HepG2 (cell line): ENCODE results near the gene PKIG. TPM values are rescaled to one million over a fixed set of nuclear protein-coding genes. Genes with fewer than 3 reads are reported as not detected.
A peak's percentile ranks its signal among the peaks of the same experiment; 100 is the strongest.

Experiments used
- DMAP1 ChIP-seq: IDR thresholded peaks from 2 replicates; pipeline ENCODE4 v1.6.1; 2016
- EP300 ChIP-seq, 3 experiments: sonication (generic) in 1 of 3; formaldehyde crosslinking in 1 of 3; IDR thresholded peaks; 2 replicates each; pipeline versions ENCODE4 v1.5.1 to v1.6.1; 2011 to 2020; ENCODE audit warnings: low read depth in 2 of 3, low read length in 2 of 3, borderline replicate concordance in 1 of 3, improper control_type of control experiment in 1 of 3, mild to moderate bottlenecking in 1 of 3, missing genetic modification reagents in 1 of 3, moderate library complexity in 1 of 3
- HNRNPH1 ChIP-seq: fragments of 200-400 bp; formaldehyde crosslinking; optimal IDR thresholded peaks from 2 replicates; pipeline ENCODE3; 2017; ENCODE audit warnings: mild to moderate bottlenecking, low read depth, low read length
- MIXL1 ChIP-seq: IDR thresholded peaks from 2 replicates; pipeline ENCODE4 v1.6.1; 2016
- NFRKB ChIP-seq: fragments of 450-650 bp; IDR thresholded peaks from 2 replicates; pipeline ENCODE4 v1.6.1; 2017
- SAFB2 ChIP-seq: sonication (generic); formaldehyde crosslinking; IDR thresholded peaks from 2 replicates; pipeline ENCODE4 v1.5.1; 2020; ENCODE audit warnings: missing genetic modification reagents, low read depth, mild to moderate bottlenecking, borderline replicate concordance
- SOX6 ChIP-seq, 2 experiments: fragments of 450-650 bp in 1 of 2; sonication (generic) in 1 of 2; formaldehyde crosslinking in 1 of 2; IDR thresholded peaks; 2 replicates each; pipeline versions ENCODE4 v1.4.0 to v1.6.1; 2017 to 2020; ENCODE audit warnings: antibody characterized with exemption in 1 of 2, mild to moderate bottlenecking in 1 of 2, missing genetic modification reagents in 1 of 2
- TBL1XR1 ChIP-seq: fragments of 150-350 bp; IDR thresholded peaks from 2 replicates; pipeline ENCODE4 v1.6.1; 2014; ENCODE audit warnings: borderline replicate concordance, low read length; ENCODE audit not compliant: partially characterized antibody
- ZKSCAN5 ChIP-seq: sonication (generic); formaldehyde crosslinking; IDR thresholded peaks from 2 replicates; pipeline ENCODE4 v1.5.1; 2020; ENCODE audit warnings: mild to moderate bottlenecking, missing genetic modification reagents
- ZNF180 ChIP-seq: sonication (generic); formaldehyde crosslinking; IDR thresholded peaks from 2 replicates; pipeline ENCODE4 v1.4.0; 2020; ENCODE audit warnings: low read depth, missing genetic modification reagents, borderline replicate concordance
- ZNF296 ChIP-seq: sonication (generic); formaldehyde crosslinking; conservative IDR thresholded peaks from 2 replicates; pipeline ENCODE4 v1.5.0; 2020; ENCODE audit warnings: mild to moderate bottlenecking, missing genetic modification reagents
- ZNF333 ChIP-seq: sonication (generic); formaldehyde crosslinking; IDR thresholded peaks from 2 replicates; pipeline ENCODE4 v1.4.0; 2020; ENCODE audit warnings: mild to moderate bottlenecking, missing genetic modification reagents, borderline replicate concordance
- ZNF570 ChIP-seq: sonication (generic); formaldehyde crosslinking; IDR thresholded peaks from 2 replicates; pipeline ENCODE4 v1.4.0; 2020; ENCODE audit warnings: mild to moderate bottlenecking, missing genetic modification reagents, borderline replicate concordance
- ZNF746 ChIP-seq: sonication (generic); formaldehyde crosslinking; IDR thresholded peaks from 2 replicates; pipeline ENCODE4 v1.8.0; 2022; ENCODE audit warnings: mild to moderate bottlenecking, missing genetic modification reagents
- ZNF788 ChIP-seq: sonication (generic); formaldehyde crosslinking; IDR thresholded peaks from 2 replicates; pipeline ENCODE4 v1.5.0; 2020; ENCODE audit warnings: mild to moderate bottlenecking, missing genetic modification reagents, borderline replicate concordance
- polyA plus RNA-seq, 8 experiments: library from polyadenylated mRNA; depleted of rRNA in 3 of 8; stranded (reverse) in 7 of 8; unstranded in 1 of 8; fragments of >200 nt; fragmentation: Illumina TruSeq in 4 of 8; extraction: Trizol in 4 of 8; gene quantifications; 2 replicates each; pipeline versions ENCODE4 v1.2.1 to v1.2.3, GENCODE V29; 2011 to 2016; ENCODE audit warnings: low read depth in 4 of 8, missing spikeins in 1 of 8, mixed read lengths in 1 of 8; ENCODE audit not compliant: insufficient read depth in 1 of 8
- total RNA-seq, 5 experiments: library from RNA; depleted of rRNA; stranded (reverse); fragments of >200 nt; fragmentation: Illumina TruSeq; extraction: Trizol; gene quantifications; 2 replicates each; pipeline ENCODE4 v1.2.3, GENCODE V29; 2016; ENCODE audit warnings: low read depth in 1 of 5
- TF ChIP-seq, protein P1 (sequence below): fragments of 450-650 bp; IDR thresholded peaks from 2 replicates; pipeline ENCODE4 v1.6.1; 2016
- TF ChIP-seq, protein P2 (sequence below): sonication (generic); formaldehyde crosslinking; IDR thresholded peaks from 2 replicates; pipeline ENCODE4 v1.5.0; 2020; ENCODE audit warnings: mild to moderate bottlenecking, missing genetic modification reagents, moderate library complexity
- TF ChIP-seq, protein P3 (sequence below): sonication (generic); formaldehyde crosslinking; conservative IDR thresholded peaks from 2 replicates; pipeline ENCODE4 v1.4.0; 2020; ENCODE audit warnings: missing genetic modification reagents
- TF ChIP-seq, protein P4 (sequence below), 2 experiments: sonication (generic) in 1 of 2; formaldehyde crosslinking in 1 of 2; IDR thresholded peaks; 2 replicates each; pipeline versions ENCODE4 v1.4.0 to v1.6.1; 2018 to 2020; ENCODE audit warnings: missing genetic modification reagents in 2 of 2, borderline replicate concordance in 1 of 2, low read depth in 1 of 2, mild to moderate bottlenecking in 1 of 2, missing biosample characterization in 1 of 2
- TF ChIP-seq, protein P5 (sequence below): sonication (generic); formaldehyde crosslinking; IDR thresholded peaks from 2 replicates; pipeline ENCODE4 v1.4.0; 2020; ENCODE audit warnings: mild to moderate bottlenecking, missing genetic modification reagents

The PKIG gene
- total and polyA plus RNA-seq, 2 of the 13 experiments (the other 11 are each of a cell fraction or from before 2014, with no cell fraction given): 30.8 to 44.5 TPM

DNA sequence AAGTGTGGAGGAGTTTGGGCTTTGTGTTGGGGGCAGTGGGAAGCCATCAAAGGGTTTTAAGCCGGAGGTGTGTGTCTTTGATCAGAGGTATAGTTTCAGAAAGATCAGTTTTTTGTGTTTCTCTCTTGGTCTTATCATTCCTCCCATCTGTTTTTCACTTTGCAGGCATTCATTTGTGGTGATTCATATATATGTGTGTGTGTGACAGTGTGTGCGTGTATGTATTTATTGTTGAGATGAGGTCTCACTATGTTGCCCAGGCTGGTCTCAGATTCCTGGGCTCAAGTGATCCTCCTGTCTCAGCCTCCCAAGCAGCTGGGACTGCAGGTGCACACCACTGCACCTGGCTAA lies 49.4 kb upstream of the PKIG start (continued):
- TF ChIP-seq ZNF180: no peak
- TF ChIP-seq, protein P1, sequence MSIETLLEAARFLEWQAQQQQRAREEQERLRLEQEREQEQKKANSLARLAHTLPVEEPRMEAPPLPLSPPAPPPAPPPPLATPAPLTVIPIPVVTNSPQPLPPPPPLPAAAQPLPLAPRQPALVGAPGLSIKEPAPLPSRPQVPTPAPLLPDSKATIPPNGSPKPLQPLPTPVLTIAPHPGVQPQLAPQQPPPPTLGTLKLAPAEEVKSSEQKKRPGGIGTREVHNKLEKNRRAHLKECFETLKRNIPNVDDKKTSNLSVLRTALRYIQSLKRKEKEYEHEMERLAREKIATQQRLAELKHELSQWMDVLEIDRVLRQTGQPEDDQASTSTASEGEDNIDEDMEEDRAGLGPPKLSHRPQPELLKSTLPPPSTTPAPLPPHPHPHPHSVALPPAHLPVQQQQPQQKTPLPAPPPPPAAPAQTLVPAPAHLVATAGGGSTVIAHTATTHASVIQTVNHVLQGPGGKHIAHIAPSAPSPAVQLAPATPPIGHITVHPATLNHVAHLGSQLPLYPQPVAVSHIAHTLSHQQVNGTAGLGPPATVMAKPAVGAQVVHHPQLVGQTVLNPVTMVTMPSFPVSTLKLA: no peak
- TF ChIP-seq, protein P2, sequence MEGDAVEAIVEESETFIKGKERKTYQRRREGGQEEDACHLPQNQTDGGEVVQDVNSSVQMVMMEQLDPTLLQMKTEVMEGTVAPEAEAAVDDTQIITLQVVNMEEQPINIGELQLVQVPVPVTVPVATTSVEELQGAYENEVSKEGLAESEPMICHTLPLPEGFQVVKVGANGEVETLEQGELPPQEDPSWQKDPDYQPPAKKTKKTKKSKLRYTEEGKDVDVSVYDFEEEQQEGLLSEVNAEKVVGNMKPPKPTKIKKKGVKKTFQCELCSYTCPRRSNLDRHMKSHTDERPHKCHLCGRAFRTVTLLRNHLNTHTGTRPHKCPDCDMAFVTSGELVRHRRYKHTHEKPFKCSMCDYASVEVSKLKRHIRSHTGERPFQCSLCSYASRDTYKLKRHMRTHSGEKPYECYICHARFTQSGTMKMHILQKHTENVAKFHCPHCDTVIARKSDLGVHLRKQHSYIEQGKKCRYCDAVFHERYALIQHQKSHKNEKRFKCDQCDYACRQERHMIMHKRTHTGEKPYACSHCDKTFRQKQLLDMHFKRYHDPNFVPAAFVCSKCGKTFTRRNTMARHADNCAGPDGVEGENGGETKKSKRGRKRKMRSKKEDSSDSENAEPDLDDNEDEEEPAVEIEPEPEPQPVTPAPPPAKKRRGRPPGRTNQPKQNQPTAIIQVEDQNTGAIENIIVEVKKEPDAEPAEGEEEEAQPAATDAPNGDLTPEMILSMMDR: no peak
- TF ChIP-seq EP300 (IDR thresholded peaks at IDR 0.05; ENCODE audit: low read depth in 2 of 2, low read length in 2 of 2): peak in 1 of 2 experiments; percentile 23; a peak in 1 of 4 replicates
- no peak for TF ChIP-seq EP300 (CRISPR knock-in tag; IDR thresholded peaks at IDR 0.05; ENCODE audit: borderline replicate concordance)
- TF ChIP-seq, protein P3, sequence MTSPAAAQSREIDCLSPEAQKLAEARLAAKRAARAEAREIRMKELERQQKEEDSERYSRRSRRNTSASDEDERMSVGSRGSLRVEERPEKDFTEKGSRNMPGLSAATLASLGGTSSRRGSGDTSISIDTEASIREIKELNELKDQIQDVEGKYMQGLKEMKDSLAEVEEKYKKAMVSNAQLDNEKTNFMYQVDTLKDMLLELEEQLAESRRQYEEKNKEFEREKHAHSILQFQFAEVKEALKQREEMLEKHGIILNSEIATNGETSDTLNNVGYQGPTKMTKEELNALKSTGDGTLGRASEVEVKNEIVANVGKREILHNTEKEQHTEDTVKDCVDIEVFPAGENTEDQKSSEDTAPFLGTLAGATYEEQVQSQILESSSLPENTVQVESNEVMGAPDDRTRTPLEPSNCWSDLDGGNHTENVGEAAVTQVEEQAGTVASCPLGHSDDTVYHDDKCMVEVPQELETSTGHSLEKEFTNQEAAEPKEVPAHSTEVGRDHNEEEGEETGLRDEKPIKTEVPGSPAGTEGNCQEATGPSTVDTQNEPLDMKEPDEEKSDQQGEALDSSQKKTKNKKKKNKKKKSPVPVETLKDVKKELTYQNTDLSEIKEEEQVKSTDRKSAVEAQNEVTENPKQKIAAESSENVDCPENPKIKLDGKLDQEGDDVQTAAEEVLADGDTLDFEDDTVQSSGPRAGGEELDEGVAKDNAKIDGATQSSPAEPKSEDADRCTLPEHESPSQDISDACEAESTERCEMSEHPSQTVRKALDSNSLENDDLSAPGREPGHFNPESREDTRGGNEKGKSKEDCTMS (CRISPR knock-in tag): no peak
- TF ChIP-seq, protein P4, sequence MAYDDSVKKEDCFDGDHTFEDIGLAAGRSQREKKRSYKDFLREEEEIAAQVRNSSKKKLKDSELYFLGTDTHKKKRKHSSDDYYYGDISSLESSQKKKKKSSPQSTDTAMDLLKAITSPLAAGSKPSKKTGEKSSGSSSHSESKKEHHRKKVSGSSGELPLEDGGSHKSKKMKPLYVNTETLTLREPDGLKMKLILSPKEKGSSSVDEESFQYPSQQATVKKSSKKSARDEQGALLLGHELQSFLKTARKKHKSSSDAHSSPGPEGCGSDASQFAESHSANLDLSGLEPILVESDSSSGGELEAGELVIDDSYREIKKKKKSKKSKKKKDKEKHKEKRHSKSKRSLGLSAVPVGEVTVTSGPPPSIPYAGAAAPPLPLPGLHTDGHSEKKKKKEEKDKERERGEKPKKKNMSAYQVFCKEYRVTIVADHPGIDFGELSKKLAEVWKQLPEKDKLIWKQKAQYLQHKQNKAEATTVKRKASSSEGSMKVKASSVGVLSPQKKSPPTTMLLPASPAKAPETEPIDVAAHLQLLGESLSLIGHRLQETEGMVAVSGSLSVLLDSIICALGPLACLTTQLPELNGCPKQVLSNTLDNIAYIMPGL (CRISPR knock-in tag; IDR thresholded peaks at IDR 0.05; ENCODE audit: borderline replicate concordance in 1 of 2, low read depth in 1 of 2): no peak
- no peak for TF ChIP-seq ZNF788 (CRISPR knock-in tag)
- no peak for TF ChIP-seq HNRNPH1
- no peak for TF ChIP-seq NFRKB
- TF ChIP-seq ZNF570 (CRISPR knock-in tag): no peak
- no peak for TF ChIP-seq ZNF333 (CRISPR knock-in tag)
- TF ChIP-seq SAFB2: no peak
- TF ChIP-seq, protein P5, sequence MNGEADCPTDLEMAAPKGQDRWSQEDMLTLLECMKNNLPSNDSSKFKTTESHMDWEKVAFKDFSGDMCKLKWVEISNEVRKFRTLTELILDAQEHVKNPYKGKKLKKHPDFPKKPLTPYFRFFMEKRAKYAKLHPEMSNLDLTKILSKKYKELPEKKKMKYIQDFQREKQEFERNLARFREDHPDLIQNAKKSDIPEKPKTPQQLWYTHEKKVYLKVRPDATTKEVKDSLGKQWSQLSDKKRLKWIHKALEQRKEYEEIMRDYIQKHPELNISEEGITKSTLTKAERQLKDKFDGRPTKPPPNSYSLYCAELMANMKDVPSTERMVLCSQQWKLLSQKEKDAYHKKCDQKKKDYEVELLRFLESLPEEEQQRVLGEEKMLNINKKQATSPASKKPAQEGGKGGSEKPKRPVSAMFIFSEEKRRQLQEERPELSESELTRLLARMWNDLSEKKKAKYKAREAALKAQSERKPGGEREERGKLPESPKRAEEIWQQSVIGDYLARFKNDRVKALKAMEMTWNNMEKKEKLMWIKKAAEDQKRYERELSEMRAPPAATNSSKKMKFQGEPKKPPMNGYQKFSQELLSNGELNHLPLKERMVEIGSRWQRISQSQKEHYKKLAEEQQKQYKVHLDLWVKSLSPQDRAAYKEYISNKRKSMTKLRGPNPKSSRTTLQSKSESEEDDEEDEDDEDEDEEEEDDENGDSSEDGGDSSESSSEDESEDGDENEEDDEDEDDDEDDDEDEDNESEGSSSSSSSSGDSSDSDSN (CRISPR knock-in tag): no peak
- TF ChIP-seq SOX6 (IDR thresholded peaks at IDR 0.05): no peak
- TF ChIP-seq SOX6 (CRISPR knock-in tag; IDR thresholded peaks at IDR 0.05): no peak
- TF ChIP-seq MIXL1 (CRISPR knock-in tag): no peak
- no peak for TF ChIP-seq ZNF746 (CRISPR knock-in tag)
- no peak for TF ChIP-seq DMAP1
- TF ChIP-seq ZNF296 (CRISPR knock-in tag): no peak
- no peak for TF ChIP-seq TBL1XR1
- no peak for TF ChIP-seq ZKSCAN5 (CRISPR knock-in tag)
